Middle frontal gyrus (tissue), 1 donor: ENCODE data around the gene CCDC192.
A peak's percentile ranks its signal among the peaks of the same experiment; 100 is the strongest.

Experiments
- DNase-seq: peaks from one replicate; pipeline ENCODE4 v3.0.0-alpha.2; 2015; ENCODE audit warnings: low spot score; ENCODE audit errors: extremely low spot score

Gene CCDC192

GRCh38 chr5:127806776-127807175 is 103.6 kb downstream of the CCDC192 start:
- no peak for DNase-seq

- no peak for DNase-seq
These were observed 106.3 kb downstream of the CCDC192 start for GRCh38 chr5:127809533-127809932.

GRCh38 chr5:127810017-127810416 is 106.8 kb downstream of the CCDC192 start:
- DNase-seq, result peak; percentile 6

- no peak for DNase-seq
These were observed 107.7 kb downstream of the CCDC192 start for GRCh38 chr5:127810707-127811490.

- no peak for DNase-seq
These were observed 109.4 kb downstream of the CCDC192 start for GRCh38 chr5:127812570-127812969.

GRCh38 chr5:127813633-127814587 is 110.7 kb downstream of the CCDC192 start:
- DNase-seq, result no peak

GRCh38 chr5:127814588-127814973 is 111.4 kb downstream of the CCDC192 start:
- DNase-seq, result no peak

GRCh38 chr5:127820910-127821553 is 117.8 kb downstream of the CCDC192 start:
- DNase-seq, result no peak

GRCh38 chr5:127821896-127822295 is 118.7 kb downstream of the CCDC192 start:
- DNase-seq, result no peak

GRCh38 chr5:127824126-127824525 is 120.9 kb downstream of the CCDC192 start:
- DNase-seq, result no peak

- DNase-seq, result no peak
These were observed 122.8 kb downstream of the CCDC192 start for GRCh38 chr5:127826011-127826410.

GRCh38 chr5:127827451-127827850 is 124.3 kb downstream of the CCDC192 start:
- no peak for DNase-seq

- no peak for DNase-seq
These were observed 127.0 kb downstream of the CCDC192 start for GRCh38 chr5:127830157-127830556.

- DNase-seq, result no peak
These were observed 127.8 kb downstream of the CCDC192 start for GRCh38 chr5:127830829-127831598.

- DNase-seq, result no peak
These were observed 128.9 kb downstream of the CCDC192 start for GRCh38 chr5:127832067-127832466.

GRCh38 chr5:127834094-127834531 is 130.9 kb downstream of the CCDC192 start:
- no peak for DNase-seq

- DNase-seq, result no peak
These were observed 131.4 kb downstream of the CCDC192 start for GRCh38 chr5:127834554-127834953.

GRCh38 chr5:127838661-127839060 is 135.5 kb downstream of the CCDC192 start:
- DNase-seq, result no peak

GRCh38 chr5:127839072-127839471 is 135.9 kb downstream of the CCDC192 start:
- DNase-seq, result no peak

- no peak for DNase-seq
These were observed 136.5 kb downstream of the CCDC192 start for GRCh38 chr5:127839496-127840197.
